B cell (primary cell): Measurements from ENCODE around the gene THBS3. TPM values are rescaled to one million over a fixed set of nuclear protein-coding genes. Genes with fewer than 3 reads are reported as not detected.
A peak's percentile ranks its signal among the peaks of the same experiment; 100 is the strongest.

ENCODE experiments used
- ATAC-seq: fragments of 200-7000 bp; cut with Tn5 transposase; one replicate; pipeline ENCODE4 v1.10.0; 2021; ENCODE audit warnings: low read depth, mild to moderate bottlenecking, moderate number of reproducible peaks, moderate library complexity
- CTCF ChIA-PET: fragments of 350-600 bp; sonication (Branson Sonifier 250); formaldehyde crosslinking; loops from one replicate; lab custom pipeline; 2021; ENCODE audit warnings: antibody characterized with exemption, inconsistent platforms; lab: Charles Lee
- POLR2A ChIA-PET: fragments of 350-600 bp; sonication (Branson Sonifier 250); formaldehyde crosslinking; loops from one replicate; lab custom pipeline; 2021; ENCODE audit warnings: antibody characterized with exemption; lab: Charles Lee
- DNase-seq: peaks from one replicate; pipeline ENCODE4 v3.0.0; 2013
- H2AFZ ChIP-seq: 2 replicates; pipeline ENCODE4 v1.6.1; 2012; ENCODE audit warnings: mild to moderate bottlenecking, low read depth, low read length; ENCODE audit not compliant: insufficient read depth, poor library complexity, severe bottlenecking
- H3K27ac ChIP-seq, 2 donors: 1 replicate in 1 of 2; 2 replicates in 1 of 2; pipeline ENCODE4 v1.5.1; 2012 to 2013; ENCODE audit warnings: low read length in 2 of 2, mild to moderate bottlenecking in 2 of 2, moderate library complexity in 1 of 2
- H3K27me3 ChIP-seq, 4 experiments: fragments of 200-600 bp in 1 of 4; sonication (generic) in 1 of 4; replicated peaks in 1 of 4; 1 replicate in 2 of 4; 2 replicates in 2 of 4; pipeline versions ENCODE4 v1.6.1 to v1.7.0; 2013 to 2016; ENCODE audit warnings: low read length in 3 of 4, mild to moderate bottlenecking in 2 of 4, mixed read lengths in 1 of 4, moderate library complexity in 1 of 4; ENCODE audit not compliant: insufficient read depth in 4 of 4, control insufficient read depth in 3 of 4; ENCODE audit errors: control extremely low read depth in 1 of 4
- H3K36me3 ChIP-seq, 2 experiments: replicated peaks in 1 of 2; 1 replicate in 1 of 2; 2 replicates in 1 of 2; pipeline versions ENCODE4 v1.6.1 to v1.7.1; 2013; ENCODE audit warnings: low read length in 1 of 2; ENCODE audit not compliant: insufficient read depth in 2 of 2, control insufficient read depth in 1 of 2; ENCODE audit errors: control extremely low read depth in 1 of 2, extremely low read depth in 1 of 2
- H3K4me1 ChIP-seq, 2 donors: fragments of 200-600 bp in 1 of 2; sonication (generic) in 1 of 2; 1 replicate in 1 of 2; 2 replicates in 1 of 2; pipeline versions ENCODE4 v1.5.1 to v1.6.1; 2013 to 2017; ENCODE audit warnings: low read length in 2 of 2; ENCODE audit not compliant: control insufficient read depth in 2 of 2, insufficient read depth in 2 of 2
- H3K4me2 ChIP-seq: replicated peaks from 2 replicates; pipeline ENCODE3; 2012; ENCODE audit warnings: mild to moderate bottlenecking, low read depth, low read length; ENCODE audit not compliant: poor library complexity, severe bottlenecking
- H3K4me3 ChIP-seq, 5 experiments: fragments of 200-600 bp in 1 of 5; sonication (generic) in 1 of 5; 1 replicate in 3 of 5; 2 replicates in 2 of 5; pipeline versions ENCODE4 v1.5.1 to v1.7.0; 2011 to 2016; ENCODE audit warnings: low read length in 4 of 5, mild to moderate bottlenecking in 4 of 5, low read depth in 2 of 5, control low read depth in 1 of 5, moderate library complexity in 1 of 5; ENCODE audit not compliant: insufficient read depth in 1 of 5; ENCODE audit errors: control extremely low read depth in 1 of 5, extremely low read depth in 1 of 5
- H3K79me2 ChIP-seq: fragments of 200-600 bp; sonication (generic); one replicate; pipeline ENCODE4 v1.6.0; 2016; ENCODE audit warnings: low read length; ENCODE audit not compliant: control insufficient read depth, insufficient read depth
- H3K9ac ChIP-seq: fragments of 200-600 bp; sonication (generic); 2 replicates; pipeline ENCODE4 v1.6.1; 2017; ENCODE audit warnings: mild to moderate bottlenecking, low read length, moderate library complexity
- H3K9me3 ChIP-seq, 3 donors: one replicate each; pipeline versions ENCODE4 v1.6.1 to v1.7.1; 2013; ENCODE audit warnings: low read length in 2 of 3; ENCODE audit not compliant: control insufficient read depth in 2 of 3, insufficient read depth in 1 of 3; ENCODE audit errors: control extremely low read depth in 1 of 3
- H4K20me1 ChIP-seq: 2 replicates; pipeline ENCODE4 v1.6.0; 2012; ENCODE audit warnings: mild to moderate bottlenecking, low read length; ENCODE audit not compliant: insufficient read depth, control insufficient read depth, poor library complexity, severe bottlenecking
- H3K27ac Mint-ChIP-seq: one replicate; pipeline ENCODE4 v1.8.0; 2021; ENCODE audit warnings: mixed read lengths
- H3K27me3 Mint-ChIP-seq: one replicate; pipeline ENCODE4 v1.8.0; 2021; ENCODE audit warnings: mixed read lengths
- H3K4me1 Mint-ChIP-seq: one replicate; pipeline ENCODE4 v1.8.0; 2021; ENCODE audit warnings: mixed read lengths
- H3K4me3 Mint-ChIP-seq: one replicate; pipeline ENCODE4 v1.8.0; 2021; ENCODE audit warnings: mixed read lengths
- H3K9me3 Mint-ChIP-seq: one replicate; pipeline ENCODE4 v1.8.0; 2022; ENCODE audit warnings: mixed read lengths; ENCODE audit not compliant: insufficient read depth
- EZH2 ChIP-seq: IDR thresholded peaks from 2 replicates; pipeline ENCODE4 v1.6.1; 2012; ENCODE audit warnings: borderline replicate concordance, low read depth, mild to moderate bottlenecking, moderate library complexity, low read length; ENCODE audit not compliant: insufficient read depth, poor library complexity, severe bottlenecking
- WGBS: methylation state at CpG from one replicate; pipeline ENCODE4 v1.1.5; 2013; ENCODE audit warnings: missing lambda C conversion rate; ENCODE audit not compliant: insufficient coverage; 5-methylcytosine and 5-hydroxymethylcytosine counted together
- intact Hi-C: fragments of 100-400 bp; cut with micrococcal nuclease; formaldehyde crosslinking; loops from one replicate; pipeline ENCODE4 v1.10.0; 2022
- polyA plus RNA-seq: library from polyadenylated mRNA; depleted of rRNA; stranded (reverse); fragments of >200 nt; gene quantifications from 2 replicates; pipeline ENCODE4 v1.2.3, GENCODE V29; 2012
- total RNA-seq, 2 donors: library from RNA; stranded (reverse); fragments of 120-200 nt in 1 of 2; gene quantifications; 1 replicate in 1 of 2; 2 replicates in 1 of 2; pipeline versions ENCODE4 v1.2.3 to v1.2.4, GENCODE V29; 2013 to 2022
- TF ChIP-seq, protein P1 (sequence below): fragments of 200-600 bp; IDR thresholded peaks from one replicate; pipeline ENCODE4 v1.8.0; 2022; ENCODE audit warnings: antibody characterized with exemption, mild to moderate bottlenecking

Gene THBS3
- total and polyA plus RNA-seq, 2 donors (not counting 1 experiment from before 2014, with no cell fraction given): 28.0 to 28.6 TPM

DNA sequence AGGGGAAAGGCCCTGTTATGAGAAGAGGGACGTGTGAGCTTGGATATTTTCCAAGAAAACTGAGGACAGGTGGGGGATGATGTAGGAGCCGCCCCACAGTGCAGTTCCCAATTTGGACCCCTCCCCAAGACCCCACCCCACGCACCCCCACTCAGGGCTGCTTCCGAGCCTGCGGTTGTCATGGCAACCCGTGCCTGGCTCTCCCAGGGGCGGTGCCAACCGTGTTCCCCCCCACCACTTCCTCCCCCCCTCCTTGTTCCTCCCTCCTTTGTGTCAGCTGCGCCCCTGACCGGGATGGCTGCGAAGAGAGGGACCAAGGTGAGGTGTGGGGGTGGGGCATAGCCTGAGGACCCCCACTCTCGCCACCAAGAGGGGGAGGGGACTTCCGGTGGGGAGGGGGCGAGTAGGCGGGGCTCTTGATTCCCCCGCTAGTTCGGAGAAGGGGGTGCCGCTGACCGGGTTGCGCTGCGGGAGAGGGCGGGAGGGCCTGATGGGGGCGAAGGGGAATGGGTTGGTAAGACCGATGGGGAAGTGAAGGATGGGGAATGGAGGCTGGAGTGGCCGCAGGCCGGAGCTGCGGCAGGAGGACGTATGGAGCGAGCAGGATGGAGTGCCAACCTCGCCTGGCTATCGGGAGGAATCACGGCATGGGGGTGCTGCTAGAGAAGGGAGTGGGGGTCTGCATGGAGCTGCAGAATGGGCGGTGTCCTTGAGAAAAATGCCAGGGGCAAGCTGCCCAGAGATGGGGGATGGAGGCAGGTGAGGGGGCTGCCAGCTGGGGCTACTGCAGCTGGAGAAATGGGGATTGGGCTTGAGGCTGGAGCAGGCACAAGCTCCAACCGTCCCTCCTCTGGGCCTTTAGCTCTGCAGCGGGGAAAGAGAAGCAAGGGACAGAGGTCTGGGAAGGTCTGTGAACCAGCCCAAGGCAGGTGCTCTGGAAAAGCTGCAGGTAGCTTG is 33.1 kb downstream of the THBS3 start:
- POLR2A ChIA-PET: interaction anchor here (0.7 to 2.4 kb wide), 4 partner anchors 10 to 53 kb away, joined by 4 to 15 read pairs (median 8); no protein-coding TSS in a partner anchor
- peak overlapping the region; percentile 76 for H3K27ac Mint-ChIP-seq
- CTCF ChIA-PET: interaction anchor here (0.7 to 12.7 kb wide), 19 partner anchors 10 to 356 kb away, joined by 3 to 196 read pairs (median 4); partner anchors contain the start of genes EFNA3, MTX1 and THBS3
- peaks cover 35% of the 10 kb centered on the region for H3K4me1 Mint-ChIP-seq
- Histone ChIP-seq H3K79me2 (peaks cover 33% of the 10 kb centered on the region), H3K4me1 (peaks cover 24 to 33% of the 10 kb centered on the region in 2 donors), H3K9me3 (no peaks in the 10 kb centered on the region), H4K20me1 (no peaks in the 10 kb centered on the region), H3K27ac (no peak overlapping the region), H3K4me2 (peak overlapping the region; percentile 78), H3K9ac (peak overlapping the region; percentile 91), H3K27me3 (no peaks in the 10 kb centered on the region), H2AFZ (peak overlapping the region; percentile 97), H3K4me3 (peak overlapping the region; percentile 2 to 95 (median 73)), H3K36me3 (peaks cover 0 to 11% of the 10 kb centered on the region in 2 experiments)
- no peaks in the 10 kb centered on the region for H3K27me3 Mint-ChIP-seq
- TF ChIP-seq, protein P1, sequence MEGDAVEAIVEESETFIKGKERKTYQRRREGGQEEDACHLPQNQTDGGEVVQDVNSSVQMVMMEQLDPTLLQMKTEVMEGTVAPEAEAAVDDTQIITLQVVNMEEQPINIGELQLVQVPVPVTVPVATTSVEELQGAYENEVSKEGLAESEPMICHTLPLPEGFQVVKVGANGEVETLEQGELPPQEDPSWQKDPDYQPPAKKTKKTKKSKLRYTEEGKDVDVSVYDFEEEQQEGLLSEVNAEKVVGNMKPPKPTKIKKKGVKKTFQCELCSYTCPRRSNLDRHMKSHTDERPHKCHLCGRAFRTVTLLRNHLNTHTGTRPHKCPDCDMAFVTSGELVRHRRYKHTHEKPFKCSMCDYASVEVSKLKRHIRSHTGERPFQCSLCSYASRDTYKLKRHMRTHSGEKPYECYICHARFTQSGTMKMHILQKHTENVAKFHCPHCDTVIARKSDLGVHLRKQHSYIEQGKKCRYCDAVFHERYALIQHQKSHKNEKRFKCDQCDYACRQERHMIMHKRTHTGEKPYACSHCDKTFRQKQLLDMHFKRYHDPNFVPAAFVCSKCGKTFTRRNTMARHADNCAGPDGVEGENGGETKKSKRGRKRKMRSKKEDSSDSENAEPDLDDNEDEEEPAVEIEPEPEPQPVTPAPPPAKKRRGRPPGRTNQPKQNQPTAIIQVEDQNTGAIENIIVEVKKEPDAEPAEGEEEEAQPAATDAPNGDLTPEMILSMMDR: no peak
- no peak for TF ChIP-seq EZH2
- no peaks in the 10 kb centered on the region for H3K9me3 Mint-ChIP-seq
- WGBS: 14% methylated on average over 23 of the region's 35 CpGs
- intact Hi-C loops: loop anchor here (5.0 kb wide), 2 partner anchors 68 to 202 kb away; partner anchors contain the start of genes CKS1B and SHC1
- H3K4me3 Mint-ChIP-seq: peak overlapping the region; percentile 97
- ATAC-seq (no peak), DNase-seq (peak; percentile 67)
